HG02852 (cell line): Measurements from ENCODE around the gene NID2.
A peak's percentile ranks its signal among the peaks of the same experiment; 100 is the strongest.

Experiments
- ATAC-seq: cut with Tn5 transposase; IDR thresholded peaks from one replicate; pipeline ENCODE4 v1.9.1; 2021; ENCODE audit warnings: mild to moderate bottlenecking, moderate library complexity; ENCODE audit not compliant: unreplicated experiment

Gene NID2

GRCh38 chr14:52068615-52069306 lies at the start of gene NID2:
Gene NID2 (minus strand): TSS chr14:52069059. CDS start chr14:52068994, 65 bp downstream.
- ATAC-seq = peak; percentile 42

- no peak for ATAC-seq
Measured at GRCh38 chr14:52117111-52117832, 48.4 kb upstream of the NID2 start.

GRCh38 chr14:52115286-52115685 lies 46.4 kb upstream of the NID2 start:
- no peak for ATAC-seq

GRCh38 chr14:52112336-52113018 lies 43.6 kb upstream of the NID2 start:
- no peak for ATAC-seq

- ATAC-seq = no peak
Measured at GRCh38 chr14:52111583-52111982, 42.7 kb upstream of the NID2 start.

- no peak for ATAC-seq
Measured at GRCh38 chr14:52110441-52111086, 41.7 kb upstream of the NID2 start.

GRCh38 chr14:52108823-52109222 lies 40.0 kb upstream of the NID2 start:
- ATAC-seq = no peak

GRCh38 chr14:52106840-52107239 lies 38.0 kb upstream of the NID2 start:
- no peak for ATAC-seq

GRCh38 chr14:52103416-52103815 lies 34.6 kb upstream of the NID2 start:
- no peak for ATAC-seq

- no peak for ATAC-seq
Measured at GRCh38 chr14:52095794-52096193, 26.9 kb upstream of the NID2 start.

GRCh38 chr14:52095336-52095735 lies 26.5 kb upstream of the NID2 start:
- ATAC-seq = no peak

GRCh38 chr14:52094546-52095271 lies 25.9 kb upstream of the NID2 start:
- no peak for ATAC-seq

- no peak for ATAC-seq
Measured at GRCh38 chr14:52091928-52092327, 23.1 kb upstream of the NID2 start.

- no peak for ATAC-seq
Measured at GRCh38 chr14:52090936-52091335, 22.1 kb upstream of the NID2 start.

GRCh38 chr14:52089218-52089617 lies 20.4 kb upstream of the NID2 start:
- ATAC-seq = no peak

GRCh38 chr14:52086711-52087110 lies 17.9 kb upstream of the NID2 start:
- ATAC-seq = no peak

- ATAC-seq = no peak
Measured at GRCh38 chr14:52082903-52083302, 14.0 kb upstream of the NID2 start.

- ATAC-seq = no peak
Measured at GRCh38 chr14:52081964-52082363, 13.1 kb upstream of the NID2 start.

- ATAC-seq = no peak
Measured at GRCh38 chr14:52080808-52081755, 12.2 kb upstream of the NID2 start.
